MCF 10A (cell line): ENCODE measurements around the gene MISP. TPM values are rescaled to one million over a fixed set of nuclear protein-coding genes. Genes with fewer than 3 reads are reported as not detected.

Experiments
- BruUV-seq: library from RNA; stranded (reverse); fragments of 400-500 nt; replicated peaks from 2 replicates; lab custom pipeline; 2021; lab: Mats Ljungman, UMichigan
- CTCF ChIA-PET: fragments of 300-600 bp; sonication (Branson Sonifier 250); formaldehyde crosslinking; extraction: SDS; loops from one replicate; lab custom pipeline; 2021; ENCODE audit warnings: antibody characterized with exemption, inconsistent platforms; lab: Yijun Ruan, JAX
- POLR2A ChIA-PET: fragments of 300-600, 350-650 bp; sonication (Branson Sonifier 250); formaldehyde crosslinking; extraction: SDS; loops from one replicate; lab custom pipeline; 2020; ENCODE audit warnings: antibody characterized with exemption, inconsistent platforms; lab: Yijun Ruan, JAX
- DNase-seq: peaks from one replicate; pipeline ENCODE4 v3.0.0-alpha.2; 2018; ENCODE audit not compliant: unreplicated experiment
- H3K27ac Mint-ChIP-seq: one replicate; pipeline ENCODE4 v1.8.0; 2022; ENCODE audit warnings: mild to moderate bottlenecking, low read depth, mixed read lengths; ENCODE audit not compliant: unreplicated experiment
- H3K27me3 Mint-ChIP-seq: one replicate; pipeline ENCODE4 v1.8.0; 2022; ENCODE audit warnings: mixed read lengths; ENCODE audit not compliant: insufficient read depth, unreplicated experiment
- H3K36me3 Mint-ChIP-seq: one replicate; pipeline ENCODE4 v1.8.0; 2022; ENCODE audit warnings: mild to moderate bottlenecking, moderate library complexity, mixed read lengths; ENCODE audit not compliant: insufficient read depth, unreplicated experiment
- H3K4me1 Mint-ChIP-seq: one replicate; pipeline ENCODE4 v1.8.0; 2022; ENCODE audit warnings: mixed read lengths; ENCODE audit not compliant: insufficient read depth, unreplicated experiment
- H3K4me3 Mint-ChIP-seq: one replicate; pipeline ENCODE4 v1.8.0; 2022; ENCODE audit warnings: mild to moderate bottlenecking, moderate library complexity, mixed read lengths; ENCODE audit not compliant: unreplicated experiment
- H3K9me3 Mint-ChIP-seq: one replicate; pipeline ENCODE4 v1.8.0; 2022; ENCODE audit warnings: mixed read lengths; ENCODE audit not compliant: unreplicated experiment
- CTCF ChIP-seq: fragments of 200-600 bp; IDR thresholded peaks from one replicate; pipeline ENCODE4 v1.8.0; 2022; ENCODE audit warnings: antibody characterized with exemption, mild to moderate bottlenecking; ENCODE audit not compliant: unreplicated experiment
- intact Hi-C: fragments of 100-400 bp; cut with micrococcal nuclease; formaldehyde crosslinking; loops from 2 replicates; pipeline ENCODE4 v1.14.1; 2022
- total RNA-seq: library from RNA; stranded (reverse); gene quantifications from 2 replicates; pipeline ENCODE4 v1.2.3, GENCODE V29; 2022

MISP gene
- total RNA-seq, 1 experiment from 2014 or later: 33.7 TPM

- ChIA-PET CTCF (interaction anchor here (0.5 to 0.6 kb wide), 2 partner anchors 56 to 235 kb away, joined by 3 to 6 read pairs; no protein-coding TSS in a partner anchor), POLR2A (interaction anchor here (0.9 to 3.4 kb wide), 3 partner anchors 14 to 30 kb away, joined by 3 to 16 read pairs (median 6); partner anchors contain the start of gene PTBP1)
- H3K27me3 Mint-ChIP-seq: no peaks in the 10 kb centered on the region
- no peaks in the 10 kb centered on the region for H3K9me3 Mint-ChIP-seq
- peak overlapping the region; percentile 69 for H3K4me3 Mint-ChIP-seq
- peaks cover 16% of the 10 kb centered on the region for H3K36me3 Mint-ChIP-seq
- intact Hi-C loops: loop anchor here (1.0 kb wide), 1 partner anchor 15 kb away; the partner anchor contains the start of gene PTBP1
- DNase-seq: peak; percentile 79
- no peak for TF ChIP-seq CTCF
- H3K4me1 Mint-ChIP-seq: peaks cover 8% of the 10 kb centered on the region
- BruUV-seq: no TSS peak
- peak overlapping the region; percentile 79 for H3K27ac Mint-ChIP-seq
Measured at GRCh38 chr19:782185-782877, 31.4 kb downstream of the MISP start.

GRCh38 chr19:782878-783668, 32.2 kb downstream of the MISP start:
- peak overlapping the region; percentile 69 for H3K4me3 Mint-ChIP-seq
- H3K27ac Mint-ChIP-seq: peak overlapping the region; percentile 79
- no peaks in the 10 kb centered on the region for H3K27me3 Mint-ChIP-seq
- BruUV-seq: no TSS peak
- no peaks in the 10 kb centered on the region for H3K9me3 Mint-ChIP-seq
- intact Hi-C loops: loop anchor here (1.0 kb wide), 1 partner anchor 14 kb away; the partner anchor contains the start of gene PTBP1
- TF ChIP-seq CTCF: no peak
- peaks cover 8% of the 10 kb centered on the region for H3K4me1 Mint-ChIP-seq
- CTCF ChIA-PET: interaction anchor here (0.5 to 0.6 kb wide), 2 partner anchors 14 to 78 kb away, joined by 3 to 4 read pairs; no protein-coding TSS in a partner anchor
- no peak for DNase-seq
- H3K36me3 Mint-ChIP-seq: peaks cover 16% of the 10 kb centered on the region
- POLR2A ChIA-PET: interaction anchor here (0.6 to 3.4 kb wide), 4 partner anchors 8 to 176 kb away, joined by 3 to 16 read pairs (median 4); partner anchors contain the start of gene PTBP1

GRCh38 chr19:784541-784940, 33.6 kb downstream of the MISP start:
- Mint-ChIP-seq H3K4me3 (no peak overlapping the region), H3K36me3 (peaks cover 10% of the 10 kb centered on the region), H3K27me3 (no peaks in the 10 kb centered on the region), H3K4me1 (peaks cover 7% of the 10 kb centered on the region), H3K27ac (no peak overlapping the region), H3K9me3 (no peaks in the 10 kb centered on the region)
- no TSS peak for BruUV-seq
- POLR2A ChIA-PET: interaction anchor here (1.7 to 3.4 kb wide), 2 partner anchors 12 kb away, joined by 9 to 16 read pairs; partner anchors contain the start of gene PTBP1
- no peak for TF ChIP-seq CTCF
- intact Hi-C loops: no loop called here
- CTCF ChIA-PET: interaction anchor here (0.6 to 1.1 kb wide), 2 partner anchors 11 to 109 kb away, joined by 3 to 5 read pairs; no protein-coding TSS in a partner anchor
- DNase-seq: no peak
